HG03469 (cell line): ENCODE measurements around the gene POU6F2.

ENCODE experiments used
- ATAC-seq: cut with Tn5 transposase; IDR thresholded peaks from one replicate; pipeline ENCODE4 v1.9.1; 2021; ENCODE audit warnings: mild to moderate bottlenecking, moderate library complexity, moderate number of reproducible peaks; ENCODE audit not compliant: unreplicated experiment

The POU6F2 gene

GRCh38 chr7:39384386-39384785 is 406.7 kb downstream of the POU6F2 start:
- ATAC-seq = no peak

- ATAC-seq = no peak
Observed at GRCh38 chr7:39386718-39387117, 409.0 kb downstream of the POU6F2 start.

DNA sequence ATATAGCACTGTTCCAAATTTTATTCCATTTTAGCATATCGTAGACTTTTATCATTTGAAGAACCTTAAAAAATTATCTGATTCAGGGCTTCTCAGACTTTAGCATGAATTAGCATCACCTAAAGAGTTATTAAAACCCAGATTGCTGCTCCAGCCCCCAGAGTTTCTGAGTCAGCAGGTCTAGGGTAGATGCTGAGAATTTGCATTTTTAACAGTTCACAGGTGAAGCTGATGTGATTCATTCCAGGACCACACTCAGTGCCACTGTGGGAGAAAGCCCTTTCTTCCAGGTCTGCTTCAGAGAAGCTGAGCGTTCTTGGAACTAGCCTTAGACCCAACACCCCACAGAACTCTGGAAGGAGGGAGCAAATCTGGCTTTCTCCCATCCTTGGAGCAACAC is 414.4 kb downstream of the POU6F2 start:
- no peak for ATAC-seq

DNA sequence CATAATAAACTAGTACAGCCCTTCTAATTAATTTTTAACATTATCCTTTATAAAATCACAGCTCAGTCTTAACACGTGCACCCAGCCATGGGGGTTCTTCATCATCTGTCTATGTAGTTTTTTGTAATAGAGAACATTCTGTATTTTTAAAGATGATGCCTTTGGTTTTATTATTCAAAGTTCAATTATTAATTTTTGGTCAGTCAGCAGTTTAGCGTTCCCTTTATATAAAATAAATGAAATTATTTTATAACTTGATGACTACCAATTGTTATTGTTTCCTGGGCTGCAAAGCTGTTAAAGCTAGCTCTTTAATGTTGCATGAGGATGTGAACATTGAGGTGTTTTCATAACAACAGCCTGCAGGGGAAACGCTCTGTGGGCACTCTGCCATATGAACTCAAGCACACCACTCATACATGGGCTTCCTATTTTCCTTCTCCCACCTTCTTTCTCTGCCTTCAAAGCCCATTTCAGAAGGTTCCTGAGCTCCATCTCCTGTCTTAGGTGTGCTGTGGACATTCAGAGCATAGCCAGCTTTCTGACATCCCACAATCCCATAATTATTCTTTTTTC is 416.5 kb downstream of the POU6F2 start:
- ATAC-seq = no peak

GRCh38 chr7:39399458-39399857 is 421.7 kb downstream of the POU6F2 start:
- no peak for ATAC-seq

DNA sequence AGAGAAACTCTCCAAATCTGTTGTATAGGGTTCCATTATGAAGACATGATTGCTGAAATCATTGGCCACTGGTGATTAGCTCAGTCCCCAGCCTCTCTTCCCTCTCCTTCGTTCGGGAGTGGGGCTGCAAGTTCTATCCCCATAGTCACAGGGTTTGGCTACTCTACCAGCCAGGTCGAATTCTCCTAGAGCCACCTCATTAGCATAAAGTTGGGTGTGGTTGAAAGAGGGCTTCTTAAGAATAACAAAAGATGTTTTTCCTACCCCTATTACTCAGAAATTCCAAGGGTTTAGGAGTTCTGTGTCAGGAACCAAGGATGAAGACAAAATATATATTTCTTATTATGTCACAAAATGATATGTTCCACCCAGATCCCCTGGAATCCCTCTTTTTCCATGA is 422.3 kb downstream of the POU6F2 start:
- ATAC-seq = no peak

DNA sequence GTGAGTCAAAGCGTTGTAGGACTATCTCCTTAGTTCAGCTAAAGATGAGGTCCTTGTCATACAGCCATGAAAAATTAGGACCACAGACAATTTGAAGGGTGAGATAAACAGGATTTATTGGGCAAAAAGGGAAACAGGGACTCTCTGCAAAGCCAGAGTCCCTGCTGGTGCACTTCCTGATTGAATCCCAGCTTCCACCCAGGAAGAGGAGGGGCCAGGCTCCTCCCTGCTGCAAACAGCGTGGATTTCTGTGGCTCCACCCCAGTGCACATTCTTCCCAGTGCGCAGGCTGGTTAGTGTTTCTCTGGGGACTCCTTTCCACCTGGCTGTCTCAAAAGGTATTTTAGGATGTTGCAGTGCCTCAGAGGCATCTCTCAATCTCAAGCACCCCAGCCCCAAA is 423.1 kb downstream of the POU6F2 start:
- no peak for ATAC-seq

- no peak for ATAC-seq
Observed at GRCh38 chr7:39402034-39402433, 424.3 kb downstream of the POU6F2 start.

GRCh38 chr7:39404907-39405306 is 427.2 kb downstream of the POU6F2 start:
- ATAC-seq = no peak

GRCh38 chr7:39405581-39405980 is 427.9 kb downstream of the POU6F2 start:
- no peak for ATAC-seq

DNA sequence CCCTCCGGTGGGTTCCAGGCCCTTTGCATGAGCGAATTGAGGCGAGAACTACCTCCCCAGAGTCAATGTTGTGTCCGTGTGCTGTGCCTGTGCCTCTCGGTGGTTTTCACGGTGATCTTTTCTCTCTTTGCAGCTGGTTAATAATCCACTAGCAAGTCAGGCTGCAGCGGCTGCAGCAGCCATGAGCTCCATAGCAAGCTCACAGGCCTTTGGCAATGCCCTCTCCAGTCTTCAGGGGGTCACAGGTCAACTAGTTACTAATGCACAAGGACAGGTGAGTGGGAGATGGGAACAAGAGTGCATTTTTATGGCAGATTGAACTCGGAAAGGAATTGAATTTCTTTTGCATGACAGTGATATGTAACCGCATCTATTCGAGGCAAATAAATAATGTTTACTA is 428.8 kb downstream of the POU6F2 start:
- no peak for ATAC-seq

GRCh38 chr7:39407137-39407536 is 429.4 kb downstream of the POU6F2 start:
- ATAC-seq = no peak

- no peak for ATAC-seq
Observed at GRCh38 chr7:39407723-39408122, 430.0 kb downstream of the POU6F2 start.

DNA sequence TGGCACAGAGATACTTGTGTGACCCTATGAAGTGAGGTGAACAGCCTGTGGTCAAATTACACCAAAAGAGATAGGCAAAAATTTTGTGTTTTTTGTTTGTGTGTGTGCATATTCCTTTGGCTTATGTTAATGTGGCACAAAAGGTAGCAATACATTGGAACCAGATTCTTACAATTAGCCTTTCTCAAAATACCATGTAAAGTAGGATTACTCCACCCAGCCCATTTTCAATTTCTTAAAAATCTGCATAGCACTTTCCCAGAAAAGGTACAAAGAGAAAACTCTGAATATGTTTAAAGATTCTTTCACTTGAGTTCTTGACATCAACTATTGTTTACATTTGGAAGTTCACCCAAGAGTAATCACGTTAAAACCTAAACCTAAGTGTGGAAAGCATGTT is 431.2 kb downstream of the POU6F2 start:
- no peak for ATAC-seq

GRCh38 chr7:39410582-39410981 is 432.9 kb downstream of the POU6F2 start:
- no peak for ATAC-seq

DNA sequence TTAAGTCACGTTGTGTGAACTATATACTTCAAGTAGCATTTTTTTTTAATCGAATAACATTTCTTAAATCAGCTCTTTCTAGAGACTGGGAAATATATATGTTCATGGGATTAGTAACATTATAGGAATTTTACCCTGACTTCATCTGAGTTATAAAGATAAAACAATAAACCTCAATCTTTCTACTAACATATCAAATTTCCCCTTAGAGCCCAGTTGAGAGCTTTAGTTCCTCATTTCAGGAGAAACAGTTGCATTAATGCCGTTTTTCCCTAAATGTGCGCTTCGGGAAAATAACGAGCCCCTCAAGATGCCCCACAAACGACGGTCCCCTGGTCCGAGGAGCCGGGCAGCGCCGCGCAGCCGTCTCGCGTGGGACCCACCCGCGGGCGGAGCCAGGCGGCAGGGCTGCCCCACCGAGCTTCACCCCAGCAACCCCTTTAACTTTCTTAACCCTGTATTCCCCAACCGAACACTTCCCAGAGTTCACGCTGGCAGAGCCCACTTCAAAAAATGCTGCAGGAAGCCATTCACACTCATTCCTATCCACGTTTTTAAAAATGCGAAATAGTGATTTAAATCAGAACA is 436.0 kb downstream of the POU6F2 start:
- ATAC-seq = no peak

- ATAC-seq = peak; percentile 72
Observed at GRCh38 chr7:39414224-39415035, 436.7 kb downstream of the POU6F2 start.

GRCh38 chr7:39415091-39415787 is 437.5 kb downstream of the POU6F2 start:
- no peak for ATAC-seq

- no peak for ATAC-seq
Observed at GRCh38 chr7:39416866-39417265, 439.2 kb downstream of the POU6F2 start.

- ATAC-seq = no peak
Observed at GRCh38 chr7:39417642-39418041, 439.9 kb downstream of the POU6F2 start.

DNA sequence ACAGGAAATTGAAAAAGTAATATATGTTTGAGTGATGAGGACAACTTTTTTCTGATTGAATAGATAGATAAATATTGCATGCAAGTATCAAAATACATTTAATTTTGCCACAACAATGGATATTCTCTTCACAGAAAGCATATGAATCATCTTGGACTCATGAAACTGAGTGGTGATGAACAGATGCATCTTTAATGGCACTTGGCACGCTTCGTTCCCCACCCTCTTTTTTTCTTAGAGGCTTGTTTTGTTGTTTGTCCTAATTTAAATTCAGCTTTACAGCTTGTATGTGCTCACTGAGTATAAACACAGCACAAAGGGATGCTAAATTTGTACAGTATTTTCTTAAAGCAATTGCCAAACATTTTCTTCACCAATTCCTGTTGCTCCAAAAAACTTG is 443.5 kb downstream of the POU6F2 start:
- no peak for ATAC-seq

DNA sequence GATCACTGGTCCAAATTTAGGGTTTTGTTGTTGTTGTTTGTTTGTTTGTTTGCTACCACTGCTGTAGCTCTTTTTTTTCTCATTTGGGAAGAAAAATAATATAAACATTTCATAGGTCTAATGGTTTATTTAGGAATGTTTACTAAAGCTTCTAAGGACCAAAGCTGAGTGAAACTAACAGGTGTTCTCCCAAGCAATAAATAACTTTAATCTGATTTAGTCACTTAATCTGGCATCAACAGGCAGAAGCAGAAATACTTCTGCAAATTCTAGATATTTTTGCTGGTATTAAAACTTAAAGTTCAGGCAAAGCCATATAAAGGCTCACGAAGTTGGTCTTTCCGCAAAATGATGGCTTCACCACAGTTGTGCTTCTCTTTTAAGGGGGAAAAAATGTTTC is 444.0 kb downstream of the POU6F2 start:
- ATAC-seq = no peak
